ENCODE results near the gene PCSK6. TPM values are rescaled to one million over a fixed set of nuclear protein-coding genes. Genes with fewer than 3 reads are reported as not detected.
"Not testable (repeated sequence)": the region's sequence is repeated elsewhere in the genome, so short reads cannot be mapped to it uniquely, and the experiment has no call there.

PCSK6 gene
- total RNA-seq, 1 donor from 2014 or later = 16.6 TPM

DNA sequence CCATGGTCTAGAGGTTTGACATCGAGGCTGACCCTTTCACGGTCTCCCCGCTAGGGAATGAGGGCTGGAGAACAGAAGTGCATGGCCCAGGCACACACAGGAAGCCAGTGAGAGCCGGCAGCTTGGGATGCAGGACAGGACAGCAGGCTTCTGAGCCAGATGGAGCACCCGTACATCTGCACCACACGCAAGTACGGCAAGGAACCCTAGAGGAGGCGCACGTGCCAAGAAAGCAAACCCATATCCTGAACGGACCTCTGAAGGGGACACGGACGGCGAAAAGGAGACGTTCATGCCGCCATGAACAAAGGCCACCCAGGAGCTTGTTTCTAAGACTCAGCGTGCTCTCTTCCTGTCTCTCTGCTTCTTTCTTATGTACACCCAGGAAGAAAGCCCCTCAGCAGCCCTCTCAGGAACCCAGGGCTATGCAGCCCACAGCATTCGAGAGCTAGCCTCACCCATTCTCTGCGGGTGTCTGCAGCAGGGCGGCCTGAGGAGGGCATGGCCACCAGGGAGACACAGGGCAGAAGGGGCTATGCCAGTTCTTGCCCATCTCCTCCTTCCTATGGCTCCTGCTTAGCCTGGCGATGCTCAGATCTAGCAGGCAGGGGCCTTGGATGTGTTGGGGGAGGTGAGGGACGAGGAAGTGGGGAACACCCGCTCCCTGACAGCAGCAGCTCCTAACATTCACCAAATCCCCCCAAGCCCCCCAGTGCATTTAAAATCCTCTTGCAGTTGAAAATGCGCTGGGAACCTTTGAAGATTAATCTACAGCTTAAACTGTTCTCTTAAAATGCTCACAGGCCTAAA is 81.3 kb downstream of the PCSK6 start:
- no peaks in the 10 kb centered on the region for H3K9me3 ChIP-seq
- peak; percentile 13 for ATAC-seq

DNA sequence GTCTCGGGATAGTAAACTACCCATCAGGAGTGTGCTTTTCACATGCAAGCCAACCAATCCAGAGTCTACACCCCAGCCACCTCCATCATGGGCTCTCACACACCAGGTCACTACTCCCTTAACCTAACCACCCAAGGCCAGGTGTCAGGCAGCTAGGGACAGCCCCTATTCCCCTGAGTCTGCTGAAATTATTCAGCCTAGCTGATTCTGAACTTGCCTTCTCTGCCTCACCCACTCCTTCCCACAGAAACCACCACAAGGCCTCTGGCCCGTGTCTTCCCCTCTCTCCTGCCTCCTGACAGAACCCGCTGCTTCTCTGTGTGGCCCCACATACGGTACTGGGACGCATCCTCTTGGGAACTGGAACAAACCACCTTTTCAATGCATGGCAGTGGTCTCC is 82.1 kb downstream of the PCSK6 start:
- Histone ChIP-seq H3K36me3 (no peaks in the 10 kb centered on the region), H3K27ac (no peak overlapping the region), H3K4me3 (no peak overlapping the region), H3K4me1 (no peaks in the 10 kb centered on the region), H3K9me3 (no peaks in the 10 kb centered on the region), H3K27me3 (no peaks in the 10 kb centered on the region)
- no peak for TF ChIP-seq CTCF (IDR thresholded peaks at IDR 0.05)
- intact Hi-C loops (cut with DNase I) = no loop called here
- DNase-seq (peak; percentile 30), ATAC-seq (no peak)

More for the DNA sequence above, 81.3 kb downstream of the PCSK6 start:
- Histone ChIP-seq H3K4me3 (no peak overlapping the region), H3K27me3 (no peaks in the 10 kb centered on the region), H3K4me1 (no peaks in the 10 kb centered on the region), H3K36me3 (no peaks in the 10 kb centered on the region), H3K27ac (no peak overlapping the region)
- TF ChIP-seq CTCF (IDR thresholded peaks at IDR 0.05) = no peak
- DNase-seq = peak; percentile 46
- intact Hi-C loops (cut with DNase I) = no loop called here

GRCh38 chr15:101406526-101407195 is 82.8 kb downstream of the PCSK6 start:
- Histone ChIP-seq H3K27me3 (no peaks in the 10 kb centered on the region), H3K9me3 (no peaks in the 10 kb centered on the region), H3K36me3 (no peaks in the 10 kb centered on the region), H3K4me1 (no peaks in the 10 kb centered on the region), H3K27ac (no peak overlapping the region), H3K4me3 (no peak overlapping the region)
- intact Hi-C loops (cut with DNase I) = no loop called here
- ATAC-seq (peak; percentile 19), DNase-seq (peak; percentile 40)
- TF ChIP-seq CTCF (IDR thresholded peaks at IDR 0.05) = no peak

GRCh38 chr15:101406036-101406435 is 83.5 kb downstream of the PCSK6 start:
- Histone ChIP-seq H3K4me3 (no peak overlapping the region), H3K27me3 (no peaks in the 10 kb centered on the region), H3K9me3 (no peaks in the 10 kb centered on the region), H3K4me1 (no peaks in the 10 kb centered on the region), H3K36me3 (no peaks in the 10 kb centered on the region), H3K27ac (no peak overlapping the region)
- ATAC-seq (no peak), DNase-seq (no peak)
- intact Hi-C loops (cut with DNase I) = no loop called here
- no peak for TF ChIP-seq CTCF (IDR thresholded peaks at IDR 0.05)

- Histone ChIP-seq H3K36me3 (no peaks in the 10 kb centered on the region), H3K4me3 (no peak overlapping the region), H3K4me1 (no peaks in the 10 kb centered on the region), H3K27me3 (no peaks in the 10 kb centered on the region), H3K27ac (no peak overlapping the region), H3K9me3 (no peaks in the 10 kb centered on the region)
- TF ChIP-seq CTCF (IDR thresholded peaks at IDR 0.05) = no peak
- intact Hi-C loops (cut with DNase I) = no loop called here
- ATAC-seq (no peak), DNase-seq (peak; percentile 21)
Measured at GRCh38 chr15:101404245-101404644, 85.3 kb downstream of the PCSK6 start.

DNA sequence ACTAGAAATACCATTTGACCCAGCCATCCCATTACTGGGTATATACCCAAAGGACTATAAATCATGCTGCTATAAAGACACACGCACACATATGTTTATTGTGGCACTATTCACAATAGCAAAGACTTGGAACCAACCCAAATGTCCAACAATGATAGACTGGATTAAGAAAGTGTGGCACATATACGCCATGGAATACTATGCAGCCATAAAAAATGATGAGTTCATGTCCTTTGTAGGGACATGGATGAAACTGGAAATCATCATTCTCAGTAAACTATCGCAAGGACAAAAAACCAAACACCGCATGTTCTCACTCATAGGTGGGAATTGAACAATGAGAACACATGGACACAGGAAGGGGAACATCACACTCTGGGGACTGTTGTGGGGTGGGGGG is 86.6 kb downstream of the PCSK6 start:
- H3K4me1 ChIP-seq; H3K9me3 ChIP-seq; ATAC-seq; H3K4me3 ChIP-seq; H3K27me3 ChIP-seq; DNase-seq; H3K27ac ChIP-seq; H3K36me3 ChIP-seq; intact Hi-C loops (cut with DNase I): not testable (repeated sequence)
